Ovary (tissue), 9 donors: ENCODE data around the gene MID1. TPM values are rescaled to one million over a fixed set of nuclear protein-coding genes. Genes with fewer than 3 reads are reported as not detected.

Experiments
- DNase-seq, 5 donors: peaks; one replicate each; pipeline ENCODE4 v3.0.0-alpha.2; 2019 to 2020
- H3K27ac ChIP-seq, 2 donors: fragments of 200-600 bp; one replicate each; pipeline versions ENCODE4 v1.5.1 to v1.8.0; 2019 to 2022
- H3K27me3 ChIP-seq: fragments of 200-600 bp; one replicate; pipeline ENCODE4 v1.8.0; 2022
- H3K36me3 ChIP-seq: fragments of 200-600 bp; sonication (generic); one replicate; pipeline ENCODE4 v1.5.1; 2019
- H3K4me1 ChIP-seq: one replicate; pipeline ENCODE4 v1.8.1; 2013; ENCODE audit warnings: mild to moderate bottlenecking, moderate library complexity; ENCODE audit not compliant: insufficient read depth
- H3K4me3 ChIP-seq: fragments of 200-600 bp; sonication (generic); one replicate; pipeline ENCODE4 v1.5.1; 2017
- H3K9me3 ChIP-seq, 2 donors: fragments of 200-600 bp in 1 of 2; sonication (generic) in 1 of 2; one replicate each; pipeline versions ENCODE4 v1.5.1 to v1.8.1; 2013 to 2019; ENCODE audit warnings: mild to moderate bottlenecking in 1 of 2, moderate library complexity in 1 of 2
- EP300 ChIP-seq: sonication (generic); formaldehyde crosslinking; IDR thresholded peaks from one replicate; pipeline ENCODE4 v1.6.1; 2017; ENCODE audit warnings: antibody characterized with exemption
- POLR2A ChIP-seq: fragments of 450-650 bp; IDR thresholded peaks from one replicate; pipeline ENCODE4 v1.6.1; 2017; ENCODE audit warnings: antibody characterized with exemption, mild to moderate bottlenecking, moderate library complexity
- WGBS, 3 donors: extraction: QIAGEN DNeasy Blood & Tissue Kit in 1 of 3; methylation state at CpG; one replicate each; pipeline versions ENCODE4 v1.1.5 to v1.1.7; 2013 to 2017; 5-methylcytosine and 5-hydroxymethylcytosine counted together
- intact Hi-C, 4 donors: fragments of 100-400 bp; cut with DNase I; formaldehyde crosslinking; loops; one replicate each; pipeline versions ENCODE4 v1.11.0 to v1.15.1; 2022 to 2023
- polyA plus RNA-seq, 2 donors: library from polyadenylated mRNA; stranded (reverse); fragments of 200-250 nt in 1 of 2; fragments of 350-450 nt in 1 of 2; fragmentation: Illumina TruSeq in 1 of 2; extraction: RNeasy Lipid Tissue Mini Kit (QIAGEN cat#74804) in 1 of 2; gene quantifications; one replicate each; pipeline ENCODE4 v1.2.3, GENCODE V29; 2013 to 2014
- total RNA-seq, 7 donors: library from RNA; depleted of rRNA in 2 of 7; stranded (reverse); fragments of >200 nt in 2 of 7; fragmentation: NEBNext Ultra II Directional in 3 of 7; extraction: Animal tissue kit (Norgen Biotek cat#: 25700) in 3 of 7; gene quantifications; one replicate each; pipeline versions ENCODE4 v1.1.0 to v1.2.4, GENCODE V29; 2016 to 2023
- TF ChIP-seq, protein P1 (sequence below), 3 donors: fragments of 450-650 bp in 2 of 3; fragments of 200-600 bp in 1 of 3; IDR thresholded peaks; one replicate each; pipeline versions ENCODE4 v1.5.1 to v1.8.0; 2016 to 2022; ENCODE audit warnings: antibody characterized with exemption in 3 of 3, mild to moderate bottlenecking in 1 of 3
- donor health status: DM: no; HTN: no; CAD: no; lungs with moderate emphysema.
- donor health status: DM: no; HTN: no; CAD: no.
- donor health status: Bipolar disorder and iron deficiency.
- donor health status: DM: yes; HTN: yes; CAD: no.
- donor health status: DM: no; HTN: no; CAD: no.
- donor health status: DM: yes; HTN: yes; CAD: no.

Gene MID1
- total and polyA plus RNA-seq, 9 donors, result 4.0 to 25.7 (median 17.0) TPM

DNA sequence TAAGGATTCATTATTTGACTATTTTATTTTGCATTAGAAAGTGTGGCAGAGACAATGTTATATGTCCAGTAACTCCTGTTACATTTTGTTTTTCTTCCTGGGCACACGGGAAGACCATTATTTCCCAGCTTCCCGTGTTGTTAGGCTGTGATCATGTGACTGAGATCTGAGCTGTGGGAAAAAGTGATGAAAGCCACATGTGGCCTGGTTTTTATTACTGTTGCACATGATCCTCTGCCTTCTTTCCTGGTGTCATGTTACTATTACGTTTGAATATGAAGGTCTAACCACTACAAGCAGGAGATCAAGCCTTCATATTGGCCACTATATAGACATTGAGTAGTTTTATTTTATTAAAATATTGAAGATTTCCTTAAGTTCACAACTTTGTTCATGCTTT, 28.2 kb upstream of the MID1 start:
- DNase-seq, result no peak
- H3K27me3 ChIP-seq, result no peaks in the 10 kb centered on the region
- no peak overlapping the region for H3K4me3 ChIP-seq
- no peaks in the 10 kb centered on the region for H3K36me3 ChIP-seq
- no peak overlapping the region for H3K27ac ChIP-seq
- intact Hi-C loops, result no loop called here
- WGBS, 3 donors, result 15 to 35% (median 23%) methylated on average over 3 of the region's 3 CpGs
- TF ChIP-seq POLR2A, result no peak
- TF ChIP-seq EP300, result no peak
- TF ChIP-seq, protein P1, sequence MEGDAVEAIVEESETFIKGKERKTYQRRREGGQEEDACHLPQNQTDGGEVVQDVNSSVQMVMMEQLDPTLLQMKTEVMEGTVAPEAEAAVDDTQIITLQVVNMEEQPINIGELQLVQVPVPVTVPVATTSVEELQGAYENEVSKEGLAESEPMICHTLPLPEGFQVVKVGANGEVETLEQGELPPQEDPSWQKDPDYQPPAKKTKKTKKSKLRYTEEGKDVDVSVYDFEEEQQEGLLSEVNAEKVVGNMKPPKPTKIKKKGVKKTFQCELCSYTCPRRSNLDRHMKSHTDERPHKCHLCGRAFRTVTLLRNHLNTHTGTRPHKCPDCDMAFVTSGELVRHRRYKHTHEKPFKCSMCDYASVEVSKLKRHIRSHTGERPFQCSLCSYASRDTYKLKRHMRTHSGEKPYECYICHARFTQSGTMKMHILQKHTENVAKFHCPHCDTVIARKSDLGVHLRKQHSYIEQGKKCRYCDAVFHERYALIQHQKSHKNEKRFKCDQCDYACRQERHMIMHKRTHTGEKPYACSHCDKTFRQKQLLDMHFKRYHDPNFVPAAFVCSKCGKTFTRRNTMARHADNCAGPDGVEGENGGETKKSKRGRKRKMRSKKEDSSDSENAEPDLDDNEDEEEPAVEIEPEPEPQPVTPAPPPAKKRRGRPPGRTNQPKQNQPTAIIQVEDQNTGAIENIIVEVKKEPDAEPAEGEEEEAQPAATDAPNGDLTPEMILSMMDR (IDR thresholded peaks at IDR 0.05), result no peak
- no peaks in the 10 kb centered on the region for H3K4me1 ChIP-seq
- H3K9me3 ChIP-seq, result no peaks in the 10 kb centered on the region

DNA sequence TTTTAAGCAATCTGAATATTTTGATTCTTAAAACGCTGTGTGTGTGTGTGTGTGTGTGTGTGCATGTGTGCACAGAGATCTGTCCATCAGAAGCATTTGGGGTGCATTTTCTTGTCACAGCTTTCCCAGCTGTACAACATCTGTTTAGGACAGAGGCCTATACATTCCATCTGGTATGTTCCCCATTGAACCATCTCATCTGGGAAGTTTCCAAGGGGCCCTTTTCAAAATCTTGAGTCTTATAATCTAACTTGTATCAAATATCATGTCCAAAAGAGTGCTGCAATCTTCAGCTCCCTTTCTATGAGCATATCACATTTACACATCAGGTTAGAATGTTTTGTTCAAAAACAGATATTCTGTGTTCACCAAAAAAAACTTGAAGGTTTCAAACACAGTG, 16.5 kb upstream of the MID1 start:
- WGBS, 3 donors, result 49 to 63% (median 50%) methylated on average over 1 of the region's 1 CpG
- intact Hi-C loops, result loop anchor here in 1 of 4 donors (10.0 kb wide), 1 partner anchor 452 kb away; no protein-coding TSS in a partner anchor

DNA sequence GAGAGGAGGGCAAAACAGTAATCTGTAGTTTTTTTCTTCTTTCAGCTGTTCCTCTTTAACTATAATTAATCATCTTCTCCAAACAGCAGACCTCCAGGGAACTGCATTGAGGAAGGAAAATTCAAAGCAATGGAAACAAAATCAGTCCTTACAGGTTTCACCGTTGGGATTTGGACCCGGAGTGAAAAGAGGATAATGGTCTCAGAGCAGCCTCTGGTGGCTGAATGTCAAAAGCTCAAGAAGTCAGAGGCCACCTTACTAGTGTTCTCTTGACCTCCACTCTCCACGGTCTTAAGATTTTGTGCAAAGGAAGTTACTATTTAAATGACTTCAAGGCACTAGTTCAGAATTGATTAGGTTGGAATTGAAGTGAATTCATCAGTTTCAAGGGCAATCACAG, 16.0 kb upstream of the MID1 start:
- WGBS, 3 donors, result 16 to 26% (median 20%) methylated on average over 3 of the region's 3 CpGs
- Histone ChIP-seq H3K4me1 (no peaks in the 10 kb centered on the region), H3K27me3 (no peaks in the 10 kb centered on the region), H3K36me3 (no peaks in the 10 kb centered on the region), H3K4me3 (no peak overlapping the region), H3K9me3 (no peaks in the 10 kb centered on the region), H3K27ac (no peak overlapping the region)
- DNase-seq, result peak in 3 of 5 donors; percentile 26 to 51 (median 34)
- TF ChIP-seq, protein P1 (IDR thresholded peaks at IDR 0.05), result peak; percentile 9 to 62 (median 50)
- no peak for TF ChIP-seq POLR2A
- intact Hi-C loops, result loop anchor here in 1 of 4 donors (10.0 kb wide), 1 partner anchor 452 kb away; no protein-coding TSS in a partner anchor

More for the DNA sequence above, 16.5 kb upstream of the MID1 start:
- Histone ChIP-seq H3K36me3 (no peaks in the 10 kb centered on the region), H3K27me3 (no peaks in the 10 kb centered on the region), H3K4me3 (no peak overlapping the region), H3K9me3 (no peaks in the 10 kb centered on the region), H3K4me1 (no peaks in the 10 kb centered on the region), H3K27ac (no peak overlapping the region)
- no peak for TF ChIP-seq POLR2A
- DNase-seq, result no peak

DNA sequence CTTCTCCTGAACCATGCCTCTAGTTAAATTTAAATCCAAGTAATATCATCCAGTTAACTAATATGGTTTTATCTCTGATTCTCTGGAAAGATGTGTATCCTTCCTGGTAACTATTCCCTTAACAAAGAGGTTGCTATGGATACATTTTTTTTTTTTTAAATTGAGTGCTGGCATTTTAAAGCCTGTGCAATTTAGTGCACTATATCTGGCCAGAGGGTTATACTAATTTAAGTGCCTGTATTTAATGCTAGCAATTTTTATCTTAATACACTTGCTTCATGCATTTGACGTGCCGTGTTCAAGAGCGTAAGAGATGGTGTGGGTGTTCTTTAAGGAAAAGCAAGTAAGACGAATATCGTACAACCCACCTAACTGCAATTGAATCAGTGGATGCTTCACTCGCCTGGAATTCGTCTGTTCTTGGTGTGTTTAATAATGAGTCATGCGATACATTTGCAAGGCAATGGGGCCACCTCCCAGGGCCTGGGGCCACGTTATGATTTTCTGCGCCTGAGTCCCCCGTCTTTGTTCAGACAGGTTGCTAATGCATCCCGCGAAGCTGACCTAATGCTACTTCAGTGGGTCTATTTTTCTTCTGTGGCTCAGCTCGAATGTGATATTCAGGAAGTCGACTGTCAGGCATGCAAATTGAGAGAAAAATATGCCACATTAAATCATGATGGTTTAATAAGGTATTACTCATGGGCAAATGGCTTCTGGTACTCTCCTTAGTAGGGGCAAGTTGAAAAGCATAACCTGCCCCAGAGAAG, 14.2 kb upstream of the MID1 start:
- no peaks in the 10 kb centered on the region for H3K27me3 ChIP-seq
- H3K9me3 ChIP-seq, result no peaks in the 10 kb centered on the region
- WGBS, 3 donors, result 67 to 72% (median 68%) methylated on average over 15 of the region's 15 CpGs
- H3K4me3 ChIP-seq, result no peak overlapping the region
- no peaks in the 10 kb centered on the region for H3K4me1 ChIP-seq
- intact Hi-C loops, result loop anchor here in 3 of 4 donors (5.0 to 10.0 kb wide), 2 partner anchors 442 to 450 kb away; no protein-coding TSS in a partner anchor
- no peak for DNase-seq
- no peaks in the 10 kb centered on the region for H3K36me3 ChIP-seq
- TF ChIP-seq EP300, result no peak
- TF ChIP-seq, protein P1 (IDR thresholded peaks at IDR 0.05), result no peak
- TF ChIP-seq POLR2A, result no peak
- no peak overlapping the region for H3K27ac ChIP-seq

DNA sequence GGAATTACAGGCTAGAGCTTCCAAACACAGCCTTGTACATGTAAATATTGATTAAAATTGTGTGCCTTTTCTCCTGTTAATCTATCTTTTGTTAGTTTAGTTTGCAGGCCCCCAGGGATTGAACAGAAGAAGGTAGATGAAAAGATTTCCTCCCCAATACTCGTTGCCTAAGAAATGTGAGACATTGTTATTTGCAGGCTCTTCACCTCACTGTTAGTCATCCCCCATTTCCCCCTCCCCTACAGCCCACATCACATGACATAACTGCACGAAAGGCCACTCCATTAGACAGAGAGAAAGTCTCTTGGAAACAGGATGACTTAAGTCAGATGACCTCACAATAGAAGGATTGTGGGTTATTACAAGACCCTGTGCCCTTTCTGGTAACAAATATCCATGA, 13.3 kb upstream of the MID1 start:
- Histone ChIP-seq H3K9me3 (no peaks in the 10 kb centered on the region), H3K27ac (no peak overlapping the region), H3K27me3 (no peaks in the 10 kb centered on the region), H3K4me3 (no peak overlapping the region), H3K36me3 (no peaks in the 10 kb centered on the region), H3K4me1 (no peaks in the 10 kb centered on the region)
- intact Hi-C loops, result loop anchor here in 3 of 4 donors (5.0 to 10.0 kb wide), 2 partner anchors 441 to 449 kb away; no protein-coding TSS in a partner anchor
- TF ChIP-seq EP300 (no peak), POLR2A (no peak)
- TF ChIP-seq, protein P1 (IDR thresholded peaks at IDR 0.05), result no peak
- WGBS, 3 donors, result 9 to 20% (median 18%) methylated on average over 2 of the region's 2 CpGs
- peak in 3 of 5 donors; percentile 27 to 66 (median 31) for DNase-seq
